PC-9 (cell line): Measurements from ENCODE around the gene ZDHHC19. TPM values are rescaled to one million over a fixed set of nuclear protein-coding genes. Genes with fewer than 3 reads are reported as not detected.

Experiments used
- BruUV-seq: library from RNA; stranded (reverse); fragments of 400-500 nt; replicated peaks from 2 replicates; lab custom pipeline; 2021; lab: Mats Ljungman, UMichigan
- CTCF ChIA-PET: fragments of 300-600 bp; sonication (Branson Sonifier 250); formaldehyde crosslinking; loops from one replicate; lab custom pipeline; 2022; ENCODE audit warnings: antibody characterized with exemption; lab: Charles Lee
- POLR2A ChIA-PET: fragments of 300-600 bp; sonication (Branson Sonifier 250); formaldehyde crosslinking; loops from one replicate; lab custom pipeline; 2022; ENCODE audit warnings: antibody characterized with exemption; ENCODE audit not compliant: unreplicated experiment; lab: Charles Lee
- DNase-seq, 2 experiments: peaks; one replicate each; pipeline versions ENCODE4 v3.0.0 to v3.0.0-alpha.2; 2015 to 2022; ENCODE audit warnings: mixed read lengths in 1 of 2
- H2AFZ ChIP-seq: fragments of 200-600 bp; sonication (generic); 2 replicates; pipeline ENCODE4 v1.8.1; 2017; ENCODE audit warnings: antibody characterized with exemption
- H3F3A ChIP-seq: fragments of 200-600 bp; sonication (generic); 2 replicates; pipeline ENCODE4 v1.8.1; 2017; ENCODE audit warnings: antibody characterized with exemption, mild to moderate bottlenecking, low read depth; ENCODE audit not compliant: insufficient read depth
- H3K27ac ChIP-seq: fragments of 200-600 bp; sonication (generic); 2 replicates; pipeline ENCODE4 v1.6.1; 2016; ENCODE audit warnings: mixed run types
- H3K27me3 ChIP-seq: fragments of 200-600 bp; sonication (generic); 2 replicates; pipeline ENCODE4 v1.6.1; 2016; ENCODE audit warnings: low read depth, mixed run types; ENCODE audit not compliant: insufficient read depth
- H3K36me3 ChIP-seq: fragments of 200-600 bp; sonication (generic); 2 replicates; pipeline ENCODE4 v1.6.1; 2016; ENCODE audit warnings: low read depth, mixed run types
- H3K4me1 ChIP-seq: fragments of 200-600 bp; sonication (generic); replicated peaks from 2 replicates; pipeline ENCODE4 v1.6.1; 2016; ENCODE audit warnings: mixed run types; ENCODE audit not compliant: insufficient read depth
- H3K4me2 ChIP-seq: fragments of 200-600 bp; sonication (generic); 2 replicates; pipeline ENCODE4 v1.6.1; 2017; ENCODE audit warnings: mixed run types
- H3K4me3 ChIP-seq: fragments of 200-600 bp; sonication (generic); 2 replicates; pipeline ENCODE4 v1.6.1; 2016; ENCODE audit warnings: mixed run types
- H3K79me2 ChIP-seq: fragments of 200-600 bp; sonication (generic); 2 replicates; pipeline ENCODE4 v1.6.1; 2017; ENCODE audit warnings: low read depth, mixed run types
- H3K9me2 ChIP-seq: fragments of 200-600 bp; sonication (generic); 2 replicates; pipeline ENCODE4 v1.8.1; 2017; ENCODE audit warnings: mild to moderate bottlenecking; ENCODE audit not compliant: insufficient read depth
- H3K9me3 ChIP-seq: fragments of 200-600 bp; sonication (generic); 2 replicates; pipeline ENCODE4 v1.8.1; 2016; ENCODE audit warnings: low read depth; ENCODE audit not compliant: insufficient read depth
- H4K20me1 ChIP-seq: fragments of 200-600 bp; sonication (generic); 2 replicates; pipeline ENCODE4 v1.8.1; 2017; ENCODE audit not compliant: insufficient read depth
- EZH2 ChIP-seq: fragments of 200-600 bp; sonication (generic); IDR thresholded peaks from 2 replicates; pipeline ENCODE4 v1.8.0; 2017; ENCODE audit warnings: antibody characterized with exemption, low read depth
- intact Hi-C: fragments of 100-400 bp; cut with micrococcal nuclease; formaldehyde crosslinking; loops from one replicate; pipeline ENCODE4 v1.10.0; 2022; ENCODE audit not compliant: unreplicated experiment
- total RNA-seq: library from RNA; stranded (reverse); gene quantifications from 2 replicates; pipeline ENCODE4 v1.2.3, GENCODE V29; 2021
- TF ChIP-seq, protein P1 (sequence below): fragments of 200-600 bp; sonication (generic); conservative IDR thresholded peaks from 2 replicates; pipeline ENCODE4 v1.6.1; 2017; ENCODE audit warnings: mixed run types, antibody characterized with exemption, mild to moderate bottlenecking, moderate library complexity

ZDHHC19 gene
- total RNA-seq, 1 experiment from 2014 or later: not detected

DNA sequence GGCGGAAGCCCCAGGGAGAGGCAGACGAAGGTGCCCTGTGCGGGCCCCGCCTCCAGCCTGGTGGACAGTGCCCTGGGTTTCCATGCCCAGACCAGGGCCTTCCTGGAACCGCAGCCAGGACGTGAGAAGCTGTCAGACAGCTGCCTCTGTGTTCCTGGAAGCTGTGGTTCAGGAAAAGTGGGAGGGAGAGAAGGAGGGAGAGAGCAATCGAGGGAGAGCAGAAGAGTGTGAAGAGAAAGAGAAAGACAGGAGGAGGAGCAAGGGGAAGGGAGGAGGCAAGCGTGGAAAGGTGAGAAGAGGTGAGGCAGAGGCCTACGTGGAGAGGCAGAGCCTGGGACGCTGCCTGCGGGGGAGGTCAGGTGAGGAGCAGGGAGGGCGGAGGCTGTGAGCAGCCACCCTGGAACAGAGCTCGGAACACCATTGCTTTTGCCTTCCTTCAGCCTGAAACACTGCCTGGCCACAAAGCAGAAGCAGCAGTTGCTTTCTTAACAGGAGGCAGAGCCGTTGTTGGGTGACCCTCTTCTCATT, 18.6 kb downstream of the ZDHHC19 start:
- no peaks in the 10 kb centered on the region for H3K79me2 ChIP-seq
- no peak overlapping the region for H3K27ac ChIP-seq
- intact Hi-C loops: loop anchor here (10.0 kb wide), 1 partner anchor 338 kb away; no protein-coding TSS in a partner anchor
- H3K4me3 ChIP-seq: no peak overlapping the region
- H2AFZ ChIP-seq: no peak overlapping the region
- no peaks in the 10 kb centered on the region for H3K9me3 ChIP-seq
- DNase-seq: peak in 1 of 2 experiments; percentile 32
- H3K4me1 ChIP-seq: peaks cover 14% of the 10 kb centered on the region
- H3K9me2 ChIP-seq: no peaks in the 10 kb centered on the region
- H3F3A ChIP-seq: peaks cover 5% of the 10 kb centered on the region; the same call in 1 of the 2 replicates
- CTCF ChIA-PET: no interaction called here
- POLR2A ChIA-PET: interaction anchor here (0.6 to 0.7 kb wide), 2 partner anchors 118 to 129 kb away, joined by 4 to 12 read pairs; no protein-coding TSS in a partner anchor
- BruUV-seq: no TSS peak
- H3K36me3 ChIP-seq: no peaks in the 10 kb centered on the region
- no peak for TF ChIP-seq EZH2
- TF ChIP-seq, protein P1, sequence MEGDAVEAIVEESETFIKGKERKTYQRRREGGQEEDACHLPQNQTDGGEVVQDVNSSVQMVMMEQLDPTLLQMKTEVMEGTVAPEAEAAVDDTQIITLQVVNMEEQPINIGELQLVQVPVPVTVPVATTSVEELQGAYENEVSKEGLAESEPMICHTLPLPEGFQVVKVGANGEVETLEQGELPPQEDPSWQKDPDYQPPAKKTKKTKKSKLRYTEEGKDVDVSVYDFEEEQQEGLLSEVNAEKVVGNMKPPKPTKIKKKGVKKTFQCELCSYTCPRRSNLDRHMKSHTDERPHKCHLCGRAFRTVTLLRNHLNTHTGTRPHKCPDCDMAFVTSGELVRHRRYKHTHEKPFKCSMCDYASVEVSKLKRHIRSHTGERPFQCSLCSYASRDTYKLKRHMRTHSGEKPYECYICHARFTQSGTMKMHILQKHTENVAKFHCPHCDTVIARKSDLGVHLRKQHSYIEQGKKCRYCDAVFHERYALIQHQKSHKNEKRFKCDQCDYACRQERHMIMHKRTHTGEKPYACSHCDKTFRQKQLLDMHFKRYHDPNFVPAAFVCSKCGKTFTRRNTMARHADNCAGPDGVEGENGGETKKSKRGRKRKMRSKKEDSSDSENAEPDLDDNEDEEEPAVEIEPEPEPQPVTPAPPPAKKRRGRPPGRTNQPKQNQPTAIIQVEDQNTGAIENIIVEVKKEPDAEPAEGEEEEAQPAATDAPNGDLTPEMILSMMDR: no peak
- no peak overlapping the region for H3K4me2 ChIP-seq
- no peaks in the 10 kb centered on the region for H3K27me3 ChIP-seq
- no peaks in the 10 kb centered on the region for H4K20me1 ChIP-seq

- no peaks in the 10 kb centered on the region for H3K9me3 ChIP-seq
- H3K36me3 ChIP-seq: no peaks in the 10 kb centered on the region
- intact Hi-C loops: loop anchor here (10.0 kb wide), 1 partner anchor 337 kb away; no protein-coding TSS in a partner anchor
- no peaks in the 10 kb centered on the region for H3K27me3 ChIP-seq
- H3K4me1 ChIP-seq: peaks cover 14% of the 10 kb centered on the region
- TF ChIP-seq, protein P1: no peak; the same call in 1 of the 2 replicates
- no peak for TF ChIP-seq EZH2
- POLR2A ChIA-PET: interaction anchor here (0.7 kb wide), 2 partner anchors 9 to 129 kb away, joined by 4 read pairs; no protein-coding TSS in a partner anchor
- CTCF ChIA-PET: interaction anchor here (0.8 kb wide), 1 partner anchor 166 kb away, joined by 4 read pairs; no protein-coding TSS in a partner anchor
- H3K79me2 ChIP-seq: no peaks in the 10 kb centered on the region
- H3F3A ChIP-seq: peaks cover 5% of the 10 kb centered on the region; the same call in 1 of the 2 replicates
- H4K20me1 ChIP-seq: no peaks in the 10 kb centered on the region
- DNase-seq: no peak
- H3K27ac ChIP-seq: no peak overlapping the region
- H2AFZ ChIP-seq: no peak overlapping the region
- H3K4me2 ChIP-seq: no peak overlapping the region
- H3K4me3 ChIP-seq: no peak overlapping the region
- no TSS peak for BruUV-seq
- no peaks in the 10 kb centered on the region for H3K9me2 ChIP-seq
Observed at GRCh38 chr3:196192036-196192523, 19.1 kb downstream of the ZDHHC19 start.

DNA sequence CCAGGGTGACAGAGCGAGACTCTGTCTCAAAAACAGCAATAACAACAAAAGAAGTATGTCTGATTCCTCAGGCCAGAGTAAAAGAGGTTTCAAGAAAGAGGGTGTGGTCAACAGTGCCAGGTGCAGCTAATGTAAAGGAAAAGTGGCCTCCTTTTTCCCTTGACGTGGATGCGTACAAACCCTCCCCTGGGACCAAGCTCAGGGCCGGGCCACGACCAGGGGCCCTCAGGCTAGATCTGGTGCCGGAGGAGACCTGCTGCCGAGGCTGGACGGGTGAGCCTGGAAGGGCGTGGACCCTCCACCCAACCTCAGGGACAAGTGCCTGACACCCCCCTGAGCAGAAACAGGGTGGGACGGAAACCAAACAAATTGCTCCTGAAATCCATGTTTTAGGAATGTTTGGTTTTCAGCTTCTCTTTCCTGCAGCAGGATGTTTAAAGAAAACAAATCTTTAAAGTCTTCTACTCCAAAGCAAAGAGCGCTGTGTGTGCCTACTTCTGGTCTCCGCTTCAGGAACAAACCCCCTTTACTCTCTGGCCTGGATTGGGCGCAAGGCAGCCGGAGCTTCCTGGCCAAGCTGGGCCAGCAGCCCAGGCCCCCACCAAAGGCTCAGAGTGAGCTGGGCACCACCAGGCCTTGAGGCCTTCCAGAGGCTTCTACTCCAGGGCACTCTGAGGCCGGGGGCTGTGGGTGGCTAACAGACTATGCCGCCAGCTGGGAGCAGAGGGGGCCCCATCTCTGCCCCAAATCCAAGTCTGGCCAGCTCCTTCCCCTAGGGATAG, 21.4 kb downstream of the ZDHHC19 start:
- Histone ChIP-seq H3K27me3 (no peaks in the 10 kb centered on the region), H3K4me2 (no peak overlapping the region), H3K36me3 (no peaks in the 10 kb centered on the region), H3K4me3 (no peak overlapping the region), H4K20me1 (no peaks in the 10 kb centered on the region), H2AFZ (no peak overlapping the region), H3K9me3 (no peaks in the 10 kb centered on the region), H3K27ac (no peak overlapping the region), H3K4me1 (peaks cover 14% of the 10 kb centered on the region), H3F3A (peaks cover 5% of the 10 kb centered on the region; the same call in 1 of the 2 replicates), H3K79me2 (no peaks in the 10 kb centered on the region), H3K9me2 (no peaks in the 10 kb centered on the region)
- peak in 1 of 2 experiments; percentile 19 for DNase-seq
- intact Hi-C loops: loop anchor here (10.0 kb wide), 1 partner anchor 335 kb away; no protein-coding TSS in a partner anchor
- ChIA-PET POLR2A (interaction anchor here (0.6 kb wide), 1 partner anchor 63 kb away, joined by 5 read pairs; no protein-coding TSS in a partner anchor), CTCF (interaction anchor here (0.6 kb wide), 1 partner anchor 146 kb away, joined by 4 read pairs; no protein-coding TSS in a partner anchor)
- TF ChIP-seq EZH2: no peak
- TF ChIP-seq, protein P1: no peak
- no TSS peak for BruUV-seq
